GM23338 (cell line): Measurements from ENCODE around the gene TMEM200A. TPM values are rescaled to one million over a fixed set of nuclear protein-coding genes. Genes with fewer than 3 reads are reported as not detected.

Source experiments
- ATAC-seq: fragments of 200-7000 bp; cut with Tn5 transposase; 3 replicates; pipeline ENCODE4 v1.9.1; 2020
- DNase-seq: peaks from one replicate; pipeline ENCODE4 v3.0.0-alpha.2; 2015; ENCODE audit warnings: low spot score
- H2AFZ ChIP-seq: fragments of 200-600 bp; sonication (generic); 2 replicates; pipeline ENCODE4 v1.8.0; 2016; ENCODE audit warnings: antibody characterized with exemption, mild to moderate bottlenecking, moderate library complexity
- H3F3A ChIP-seq: fragments of 200-600 bp; sonication (generic); replicated peaks from 2 replicates; pipeline ENCODE4 v1.8.0; 2017; ENCODE audit warnings: antibody characterized with exemption, mixed run types, low read depth
- H3K27ac ChIP-seq: fragments of 200-600 bp; sonication (generic); 2 replicates; pipeline ENCODE4 v1.6.1; 2016; ENCODE audit warnings: low read depth
- H3K27me3 ChIP-seq: fragments of 200-600 bp; sonication (generic); 2 replicates; pipeline ENCODE4 v1.8.0; 2016; ENCODE audit warnings: mild to moderate bottlenecking, mixed run types, moderate library complexity; ENCODE audit not compliant: insufficient read depth
- H3K36me3 ChIP-seq: fragments of 200-600 bp; sonication (generic); 2 replicates; pipeline ENCODE4 v1.8.0; 2016; ENCODE audit warnings: mild to moderate bottlenecking; ENCODE audit not compliant: insufficient read depth
- H3K4me1 ChIP-seq: fragments of 200-600 bp; sonication (generic); 2 replicates; pipeline ENCODE4 v1.8.0; 2016; ENCODE audit warnings: mild to moderate bottlenecking, moderate library complexity; ENCODE audit not compliant: insufficient read depth
- H3K4me2 ChIP-seq: fragments of 200-600 bp; sonication (generic); 2 replicates; pipeline ENCODE4 v1.7.1; 2017; ENCODE audit warnings: mixed run types
- H3K4me3 ChIP-seq: fragments of 200-600 bp; sonication (generic); 2 replicates; pipeline ENCODE4 v1.6.1; 2016; ENCODE audit warnings: mixed run types
- H3K79me2 ChIP-seq: fragments of 200-600 bp; sonication (generic); replicated peaks from 2 replicates; pipeline ENCODE4 v1.8.0; 2017; ENCODE audit warnings: mild to moderate bottlenecking; ENCODE audit not compliant: insufficient read depth
- H3K9me2 ChIP-seq: fragments of 200-600 bp; sonication (generic); 2 replicates; pipeline ENCODE4 v1.8.0; 2017; ENCODE audit not compliant: insufficient read depth
- H4K20me1 ChIP-seq: fragments of 200-600 bp; sonication (generic); replicated peaks from 2 replicates; pipeline ENCODE4 v1.8.0; 2017; ENCODE audit warnings: mild to moderate bottlenecking; ENCODE audit not compliant: insufficient read depth
- H3K27ac Mint-ChIP-seq: 2 replicates; pipeline ENCODE4 v1.8.0; 2020; ENCODE audit warnings: inconsistent platforms, mild to moderate bottlenecking, moderate library complexity, mixed read lengths
- H3K27me3 Mint-ChIP-seq: 3 replicates; pipeline ENCODE4 v1.8.0; 2022; ENCODE audit warnings: low read depth, mild to moderate bottlenecking, moderate library complexity, mixed read lengths, inconsistent platforms; ENCODE audit not compliant: insufficient read depth, poor library complexity
- H3K36me3 Mint-ChIP-seq: 3 replicates; pipeline ENCODE4 v1.8.0; 2021; ENCODE audit warnings: low read depth, mild to moderate bottlenecking, inconsistent platforms, moderate library complexity, mixed read lengths
- H3K4me1 Mint-ChIP-seq: 3 replicates; pipeline ENCODE4 v1.8.0; 2020; ENCODE audit warnings: mild to moderate bottlenecking, inconsistent platforms, mixed read lengths
- H3K4me3 Mint-ChIP-seq: 3 replicates; pipeline ENCODE4 v1.8.0; 2021; ENCODE audit warnings: moderate library complexity, mild to moderate bottlenecking, inconsistent platforms, mixed read lengths
- H3K9me3 Mint-ChIP-seq: 3 replicates; pipeline ENCODE4 v1.8.0; 2020; ENCODE audit warnings: moderate library complexity, mild to moderate bottlenecking, inconsistent platforms, mixed read lengths
- CREB1 ChIP-seq: fragments of 250-450 bp; sonication (Bioruptor Pico); IDR thresholded peaks from 2 replicates; pipeline ENCODE4 v1.5.0; 2020; ENCODE audit warnings: low read depth, mild to moderate bottlenecking, moderate library complexity
- EZH2 ChIP-seq: fragments of 200-600 bp; sonication (generic); IDR thresholded peaks from one replicate; pipeline ENCODE4 v1.8.0; 2017; ENCODE audit warnings: antibody characterized with exemption, mild to moderate bottlenecking, low read depth; ENCODE audit not compliant: unreplicated experiment
- EZH2phosphoT487 ChIP-seq: fragments of 200-600 bp; sonication (generic); IDR thresholded peaks from one replicate; pipeline ENCODE4 v1.8.1; 2018; ENCODE audit warnings: antibody characterized with exemption; ENCODE audit not compliant: unreplicated experiment
- JUNB ChIP-seq: IDR thresholded peaks from one replicate; pipeline ENCODE4 v1.6.1; 2016; ENCODE audit warnings: antibody characterized with exemption; ENCODE audit not compliant: unreplicated experiment
- NANOG ChIP-seq: IDR thresholded peaks from 2 replicates; pipeline ENCODE4 v1.6.1; 2016; ENCODE audit warnings: antibody characterized with exemption, borderline replicate concordance
- POLR2AphosphoS5 ChIP-seq: IDR thresholded peaks from 2 replicates; pipeline ENCODE4 v1.6.1; 2016; ENCODE audit warnings: antibody characterized with exemption, low read depth
- STAT1 ChIP-seq: IDR thresholded peaks from one replicate; pipeline ENCODE4 v1.6.1; 2016; ENCODE audit warnings: antibody characterized with exemption; ENCODE audit not compliant: unreplicated experiment
- ZNF114 ChIP-seq: fragments of 250-450 bp; sonication (Bioruptor Pico); IDR thresholded peaks from 2 replicates; pipeline ENCODE4 v1.5.0; 2020; ENCODE audit warnings: mild to moderate bottlenecking, moderate library complexity
- ZNF331 ChIP-seq: fragments of 250-450 bp; sonication (Bioruptor Pico); IDR thresholded peaks from 2 replicates; pipeline ENCODE4 v1.5.0; 2020; ENCODE audit warnings: low read depth, mild to moderate bottlenecking, moderate library complexity
- polyA plus RNA-seq: library from polyadenylated mRNA; unstranded; fragments of >200 nt; fragmentation: Nextera tagmentation; extraction: Ambion mirVana; gene quantifications from 2 replicates; pipeline ENCODE4 v1.2.1, GENCODE V29; 2016
- total RNA-seq: library from RNA; depleted of rRNA; stranded (reverse); fragments of >200 nt; shearing (Covaris generic); gene quantifications from 2 replicates; pipeline ENCODE4 v1.2.3, GENCODE V29; 2014
- TF ChIP-seq, protein P1 (sequence below): fragments of 250-450 bp; sonication (Bioruptor Pico); IDR thresholded peaks from 2 replicates; pipeline ENCODE4 v1.5.0; 2020; ENCODE audit warnings: mild to moderate bottlenecking, moderate library complexity
- TF ChIP-seq, protein P2 (sequence below): IDR thresholded peaks from one replicate; pipeline ENCODE4 v1.6.1; 2018; ENCODE audit warnings: antibody characterized with exemption; ENCODE audit not compliant: unreplicated experiment
- TF ChIP-seq, protein P3 (sequence below): IDR thresholded peaks from 2 replicates; pipeline ENCODE4 v1.6.1; 2016; ENCODE audit warnings: antibody characterized with exemption
- TF ChIP-seq, protein P4 (sequence below), 2 experiments: fragments of 200-600 bp in 1 of 2; sonication (generic) in 1 of 2; conservative IDR thresholded peaks; 2 replicates each; pipeline versions ENCODE4 v1.5.1 to v1.6.1; 2016 to 2017; ENCODE audit warnings: antibody characterized with exemption in 2 of 2, low read depth in 2 of 2, mild to moderate bottlenecking in 2 of 2, moderate library complexity in 1 of 2

TMEM200A gene
- total and polyA plus RNA-seq, 2 experiments from 2014 or later, result 7.1 to 22.7 TPM

DNA sequence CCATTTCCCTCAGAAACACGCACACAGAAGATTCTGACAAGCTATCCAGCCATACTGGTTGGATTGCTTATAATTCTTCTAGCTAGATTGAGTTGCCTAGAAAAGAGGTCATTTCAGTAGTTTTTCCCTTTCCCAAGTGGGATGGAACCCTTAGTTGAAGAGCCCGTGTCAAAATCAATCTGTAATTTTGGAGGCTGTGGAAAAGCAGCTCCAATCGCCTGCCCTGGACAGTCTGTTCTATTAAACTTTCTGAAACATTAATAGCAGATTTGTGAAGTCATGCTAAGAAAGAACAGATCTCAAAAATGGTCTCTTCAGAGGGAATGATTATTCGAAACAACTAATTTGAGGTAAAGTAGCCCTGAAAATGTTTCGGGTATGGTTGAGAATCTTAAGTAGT lies 29.3 kb downstream of the TMEM200A start:
- Histone ChIP-seq H3K79me2 (no peaks in the 10 kb centered on the region; the same call in 1 of the 2 replicates), H3K27ac (no peak overlapping the region), H3K27me3 (no peaks in the 10 kb centered on the region), H3K4me1 (no peaks in the 10 kb centered on the region), H3K36me3 (no peaks in the 10 kb centered on the region), H3K9me2 (no peaks in the 10 kb centered on the region), H2AFZ (no peak overlapping the region), H3F3A (no peaks in the 10 kb centered on the region), H3K4me2 (no peak overlapping the region), H4K20me1 (no peaks in the 10 kb centered on the region), H3K4me3 (no peak overlapping the region)
- no peak for TF ChIP-seq NANOG
- TF ChIP-seq STAT1, result no peak
- TF ChIP-seq, protein P1, sequence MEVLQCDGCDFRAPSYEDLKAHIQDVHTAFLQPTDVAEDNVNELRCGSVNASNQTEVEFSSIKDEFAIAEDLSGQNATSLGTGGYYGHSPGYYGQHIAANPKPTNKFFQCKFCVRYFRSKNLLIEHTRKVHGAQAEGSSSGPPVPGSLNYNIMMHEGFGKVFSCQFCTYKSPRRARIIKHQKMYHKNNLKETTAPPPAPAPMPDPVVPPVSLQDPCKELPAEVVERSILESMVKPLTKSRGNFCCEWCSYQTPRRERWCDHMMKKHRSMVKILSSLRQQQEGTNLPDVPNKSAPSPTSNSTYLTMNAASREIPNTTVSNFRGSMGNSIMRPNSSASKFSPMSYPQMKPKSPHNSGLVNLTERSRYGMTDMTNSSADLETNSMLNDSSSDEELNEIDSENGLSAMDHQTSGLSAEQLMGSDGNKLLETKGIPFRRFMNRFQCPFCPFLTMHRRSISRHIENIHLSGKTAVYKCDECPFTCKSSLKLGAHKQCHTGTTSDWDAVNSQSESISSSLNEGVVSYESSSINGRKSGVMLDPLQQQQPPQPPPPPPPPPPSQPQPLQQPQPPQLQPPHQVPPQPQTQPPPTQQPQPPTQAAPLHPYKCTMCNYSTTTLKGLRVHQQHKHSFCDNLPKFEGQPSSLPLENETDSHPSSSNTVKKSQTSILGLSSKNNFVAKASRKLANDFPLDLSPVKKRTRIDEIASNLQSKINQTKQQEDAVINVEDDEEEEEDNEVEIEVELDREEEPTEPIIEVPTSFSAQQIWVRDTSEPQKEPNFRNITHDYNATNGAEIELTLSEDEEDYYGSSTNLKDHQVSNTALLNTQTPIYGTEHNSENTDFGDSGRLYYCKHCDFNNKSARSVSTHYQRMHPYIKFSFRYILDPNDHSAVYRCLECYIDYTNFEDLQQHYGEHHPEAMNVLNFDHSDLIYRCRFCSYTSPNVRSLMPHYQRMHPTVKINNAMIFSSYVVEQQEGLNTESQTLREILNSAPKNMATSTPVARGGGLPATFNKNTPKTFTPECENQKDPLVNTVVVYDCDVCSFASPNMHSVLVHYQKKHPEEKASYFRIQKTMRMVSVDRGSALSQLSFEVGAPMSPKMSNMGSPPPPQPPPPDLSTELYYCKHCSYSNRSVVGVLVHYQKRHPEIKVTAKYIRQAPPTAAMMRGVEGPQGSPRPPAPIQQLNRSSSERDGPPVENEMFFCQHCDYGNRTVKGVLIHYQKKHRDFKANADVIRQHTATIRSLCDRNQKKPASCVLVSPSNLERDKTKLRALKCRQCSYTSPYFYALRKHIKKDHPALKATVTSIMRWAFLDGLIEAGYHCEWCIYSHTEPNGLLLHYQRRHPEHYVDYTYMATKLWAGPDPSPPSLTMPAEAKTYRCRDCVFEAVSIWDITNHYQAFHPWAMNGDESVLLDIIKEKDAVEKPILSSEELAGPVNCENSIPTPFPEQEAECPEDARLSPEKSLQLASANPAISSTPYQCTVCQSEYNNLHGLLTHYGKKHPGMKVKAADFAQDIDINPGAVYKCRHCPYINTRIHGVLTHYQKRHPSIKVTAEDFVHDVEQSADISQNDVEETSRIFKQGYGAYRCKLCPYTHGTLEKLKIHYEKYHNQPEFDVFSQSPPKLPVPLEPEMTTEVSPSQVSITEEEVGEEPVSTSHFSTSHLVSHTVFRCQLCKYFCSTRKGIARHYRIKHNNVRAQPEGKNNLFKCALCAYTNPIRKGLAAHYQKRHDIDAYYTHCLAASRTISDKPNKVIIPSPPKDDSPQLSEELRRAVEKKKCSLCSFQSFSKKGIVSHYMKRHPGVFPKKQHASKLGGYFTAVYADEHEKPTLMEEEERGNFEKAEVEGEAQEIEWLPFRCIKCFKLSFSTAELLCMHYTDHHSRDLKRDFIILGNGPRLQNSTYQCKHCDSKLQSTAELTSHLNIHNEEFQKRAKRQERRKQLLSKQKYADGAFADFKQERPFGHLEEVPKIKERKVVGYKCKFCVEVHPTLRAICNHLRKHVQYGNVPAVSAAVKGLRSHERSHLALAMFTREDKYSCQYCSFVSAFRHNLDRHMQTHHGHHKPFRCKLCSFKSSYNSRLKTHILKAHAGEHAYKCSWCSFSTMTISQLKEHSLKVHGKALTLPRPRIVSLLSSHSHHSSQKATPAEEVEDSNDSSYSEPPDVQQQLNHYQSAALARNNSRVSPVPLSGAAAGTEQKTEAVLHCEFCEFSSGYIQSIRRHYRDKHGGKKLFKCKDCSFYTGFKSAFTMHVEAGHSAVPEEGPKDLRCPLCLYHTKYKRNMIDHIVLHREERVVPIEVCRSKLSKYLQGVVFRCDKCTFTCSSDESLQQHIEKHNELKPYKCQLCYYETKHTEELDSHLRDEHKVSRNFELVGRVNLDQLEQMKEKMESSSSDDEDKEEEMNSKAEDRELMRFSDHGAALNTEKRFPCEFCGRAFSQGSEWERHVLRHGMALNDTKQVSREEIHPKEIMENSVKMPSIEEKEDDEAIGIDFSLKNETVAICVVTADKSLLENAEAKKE, result no peak
- no peak for TF ChIP-seq CREB1 (CRISPR knock-in tag)
- TF ChIP-seq, protein P2, sequence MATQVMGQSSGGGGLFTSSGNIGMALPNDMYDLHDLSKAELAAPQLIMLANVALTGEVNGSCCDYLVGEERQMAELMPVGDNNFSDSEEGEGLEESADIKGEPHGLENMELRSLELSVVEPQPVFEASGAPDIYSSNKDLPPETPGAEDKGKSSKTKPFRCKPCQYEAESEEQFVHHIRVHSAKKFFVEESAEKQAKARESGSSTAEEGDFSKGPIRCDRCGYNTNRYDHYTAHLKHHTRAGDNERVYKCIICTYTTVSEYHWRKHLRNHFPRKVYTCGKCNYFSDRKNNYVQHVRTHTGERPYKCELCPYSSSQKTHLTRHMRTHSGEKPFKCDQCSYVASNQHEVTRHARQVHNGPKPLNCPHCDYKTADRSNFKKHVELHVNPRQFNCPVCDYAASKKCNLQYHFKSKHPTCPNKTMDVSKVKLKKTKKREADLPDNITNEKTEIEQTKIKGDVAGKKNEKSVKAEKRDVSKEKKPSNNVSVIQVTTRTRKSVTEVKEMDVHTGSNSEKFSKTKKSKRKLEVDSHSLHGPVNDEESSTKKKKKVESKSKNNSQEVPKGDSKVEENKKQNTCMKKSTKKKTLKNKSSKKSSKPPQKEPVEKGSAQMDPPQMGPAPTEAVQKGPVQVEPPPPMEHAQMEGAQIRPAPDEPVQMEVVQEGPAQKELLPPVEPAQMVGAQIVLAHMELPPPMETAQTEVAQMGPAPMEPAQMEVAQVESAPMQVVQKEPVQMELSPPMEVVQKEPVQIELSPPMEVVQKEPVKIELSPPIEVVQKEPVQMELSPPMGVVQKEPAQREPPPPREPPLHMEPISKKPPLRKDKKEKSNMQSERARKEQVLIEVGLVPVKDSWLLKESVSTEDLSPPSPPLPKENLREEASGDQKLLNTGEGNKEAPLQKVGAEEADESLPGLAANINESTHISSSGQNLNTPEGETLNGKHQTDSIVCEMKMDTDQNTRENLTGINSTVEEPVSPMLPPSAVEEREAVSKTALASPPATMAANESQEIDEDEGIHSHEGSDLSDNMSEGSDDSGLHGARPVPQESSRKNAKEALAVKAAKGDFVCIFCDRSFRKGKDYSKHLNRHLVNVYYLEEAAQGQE, result no peak
- TF ChIP-seq ZNF114 (CRISPR knock-in tag), result no peak
- no peak for TF ChIP-seq EZH2phosphoT487
- TF ChIP-seq, protein P3, sequence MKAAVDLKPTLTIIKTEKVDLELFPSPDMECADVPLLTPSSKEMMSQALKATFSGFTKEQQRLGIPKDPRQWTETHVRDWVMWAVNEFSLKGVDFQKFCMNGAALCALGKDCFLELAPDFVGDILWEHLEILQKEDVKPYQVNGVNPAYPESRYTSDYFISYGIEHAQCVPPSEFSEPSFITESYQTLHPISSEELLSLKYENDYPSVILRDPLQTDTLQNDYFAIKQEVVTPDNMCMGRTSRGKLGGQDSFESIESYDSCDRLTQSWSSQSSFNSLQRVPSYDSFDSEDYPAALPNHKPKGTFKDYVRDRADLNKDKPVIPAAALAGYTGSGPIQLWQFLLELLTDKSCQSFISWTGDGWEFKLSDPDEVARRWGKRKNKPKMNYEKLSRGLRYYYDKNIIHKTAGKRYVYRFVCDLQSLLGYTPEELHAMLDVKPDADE, result no peak
- no peak for TF ChIP-seq EZH2
- no peak for TF ChIP-seq POLR2AphosphoS5
- TF ChIP-seq JUNB, result no peak
- TF ChIP-seq, protein P4, sequence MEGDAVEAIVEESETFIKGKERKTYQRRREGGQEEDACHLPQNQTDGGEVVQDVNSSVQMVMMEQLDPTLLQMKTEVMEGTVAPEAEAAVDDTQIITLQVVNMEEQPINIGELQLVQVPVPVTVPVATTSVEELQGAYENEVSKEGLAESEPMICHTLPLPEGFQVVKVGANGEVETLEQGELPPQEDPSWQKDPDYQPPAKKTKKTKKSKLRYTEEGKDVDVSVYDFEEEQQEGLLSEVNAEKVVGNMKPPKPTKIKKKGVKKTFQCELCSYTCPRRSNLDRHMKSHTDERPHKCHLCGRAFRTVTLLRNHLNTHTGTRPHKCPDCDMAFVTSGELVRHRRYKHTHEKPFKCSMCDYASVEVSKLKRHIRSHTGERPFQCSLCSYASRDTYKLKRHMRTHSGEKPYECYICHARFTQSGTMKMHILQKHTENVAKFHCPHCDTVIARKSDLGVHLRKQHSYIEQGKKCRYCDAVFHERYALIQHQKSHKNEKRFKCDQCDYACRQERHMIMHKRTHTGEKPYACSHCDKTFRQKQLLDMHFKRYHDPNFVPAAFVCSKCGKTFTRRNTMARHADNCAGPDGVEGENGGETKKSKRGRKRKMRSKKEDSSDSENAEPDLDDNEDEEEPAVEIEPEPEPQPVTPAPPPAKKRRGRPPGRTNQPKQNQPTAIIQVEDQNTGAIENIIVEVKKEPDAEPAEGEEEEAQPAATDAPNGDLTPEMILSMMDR (conservative IDR thresholded peaks at IDR 0.05; ENCODE audit: low read depth in 2 of 2), result no peak
- TF ChIP-seq ZNF331 (CRISPR knock-in tag), result no peak
- H3K27ac Mint-ChIP-seq, result no peak overlapping the region
- H3K4me3 Mint-ChIP-seq, result no peak overlapping the region
- ATAC-seq (no peak), DNase-seq (no peak)
- no peaks in the 10 kb centered on the region; the same call in 2 of the 3 replicates for H3K36me3 Mint-ChIP-seq
- H3K27me3 Mint-ChIP-seq, result no peaks in the 10 kb centered on the region
- peaks cover 12% of the 10 kb centered on the region for H3K4me1 Mint-ChIP-seq
- H3K9me3 Mint-ChIP-seq, result no peaks in the 10 kb centered on the region
